Stimulated activated CD4-positive, alpha-beta T cell treated with anti-CD3 and anti-CD28 coated beads, TNF-alpha, amount 100 ng/mL, for 4 hours (primary cell): ENCODE measurements around the gene KLHL17.
"Not testable (repeated sequence)": the region's sequence is repeated elsewhere in the genome, so short reads cannot be mapped to it uniquely, and the experiment has no call there.

Experiments
- DNase-seq, 3 experiments: peaks; one replicate each; pipeline ENCODE4 v3.0.0-alpha.2; 2020; ENCODE audit warnings: low read depth in 3 of 3

KLHL17 gene

GRCh38 chr1:980602-981395 lies 20.4 kb downstream of the KLHL17 start:
- DNase-seq = no peak

GRCh38 chr1:981491-981954 lies 21.1 kb downstream of the KLHL17 start:
- DNase-seq = no peak

GRCh38 chr1:981955-982558 lies 21.7 kb downstream of the KLHL17 start, which contains the start of gene PERM1:
TSS of gene PERM1 (minus strand) at chr1:982093. CDS start at chr1:981029, 1,064 bp downstream.
- DNase-seq = no peak

GRCh38 chr1:982765-983436 lies 22.5 kb downstream of the KLHL17 start:
- no peak for DNase-seq

- DNase-seq = peak; percentile 35 to 50 (median 46)
Measured at GRCh38 chr1:983798-984475, 23.6 kb downstream of the KLHL17 start.

GRCh38 chr1:984476-984814 lies 24.1 kb downstream of the KLHL17 start:
- DNase-seq = no peak

GRCh38 chr1:985126-985525 lies 24.7 kb downstream of the KLHL17 start:
- no peak for DNase-seq

GRCh38 chr1:988061-988460 lies 27.7 kb downstream of the KLHL17 start:
- DNase-seq = not testable (repeated sequence)

GRCh38 chr1:991275-991674 lies 30.9 kb downstream of the KLHL17 start:
- DNase-seq = not testable (repeated sequence)

- DNase-seq = no peak
Measured at GRCh38 chr1:991895-992294, 31.5 kb downstream of the KLHL17 start.

- DNase-seq = no peak
Measured at GRCh38 chr1:992362-992761, 32.0 kb downstream of the KLHL17 start.

- no peak for DNase-seq
Measured at GRCh38 chr1:993379-993995, 33.1 kb downstream of the KLHL17 start.

- DNase-seq = not testable (repeated sequence)
Measured at GRCh38 chr1:994546-994945, 34.2 kb downstream of the KLHL17 start.

GRCh38 chr1:995665-996633 lies 35.6 kb downstream of the KLHL17 start:
- DNase-seq = no peak

GRCh38 chr1:996851-997712 lies 36.7 kb downstream of the KLHL17 start:
- DNase-seq = no peak

- no peak for DNase-seq
Measured at GRCh38 chr1:997713-997992, 37.3 kb downstream of the KLHL17 start.

- no peak for DNase-seq
Measured at GRCh38 chr1:997993-998744, 37.8 kb downstream of the KLHL17 start.

GRCh38 chr1:998745-998994 lies 38.3 kb downstream of the KLHL17 start:
- DNase-seq = no peak

- no peak for DNase-seq
Measured at GRCh38 chr1:998995-999724, 38.8 kb downstream of the KLHL17 start.
